ENCODE measurements around the gene LYZL4.

The LYZL4 gene

GRCh38 chr3:42368861-42369260 lies 41.5 kb downstream of the LYZL4 start:
- H3K27ac ChIP-seq (ENCODE audit: low read depth, low read length), result no peak overlapping the region
- DNase-seq, result no peak
- no peak overlapping the region for H3K4me2 ChIP-seq (ENCODE audit: low read length)
- no CpG with 5 or more reads among the region's 1 CpG for WGBS (ENCODE audit: extremely low coverage, insufficient coverage, low lambda C conversion rate)
- H3K79me2 ChIP-seq (ENCODE audit: control insufficient read depth, insufficient read depth, low read length), result no peaks in the 10 kb centered on the region
- no peaks in the 10 kb centered on the region for H3K4me1 ChIP-seq (ENCODE audit: control insufficient read depth, low read depth, low read length)
- no peaks in the 10 kb centered on the region for H3K27me3 ChIP-seq (ENCODE audit: insufficient read depth, low read length, poor library complexity)
- H3K4ac ChIP-seq (ENCODE audit: low read depth, low read length), result no peak overlapping the region
- H4K8ac ChIP-seq (ENCODE audit: low read depth, low read length), result no peak overlapping the region
- no peak overlapping the region for H4K5ac ChIP-seq (ENCODE audit: low read length)
- no peak overlapping the region for H2BK120ac ChIP-seq (ENCODE audit: low read depth, low read length)
- H3K9ac ChIP-seq (ENCODE audit: low read length), result no peak overlapping the region
- no peak overlapping the region for H2AK5ac ChIP-seq (ENCODE audit: low read length)
- no peak overlapping the region for H3K56ac ChIP-seq (ENCODE audit: low read length)
- no peak overlapping the region for H3K18ac ChIP-seq (ENCODE audit: low read length)
- H2BK15ac ChIP-seq (replicated peaks; ENCODE audit: low read depth), result no peak overlapping the region
- no peaks in the 10 kb centered on the region for H3K36me3 ChIP-seq (ENCODE audit: control insufficient read depth, insufficient read depth, low read length)
- H3K23ac ChIP-seq (ENCODE audit: low read length), result no peak overlapping the region
- no peak overlapping the region for H2BK5ac ChIP-seq (ENCODE audit: low read length)
- H3K79me1 ChIP-seq (ENCODE audit: low read length), result no peaks in the 10 kb centered on the region
- H3K4me3 ChIP-seq (ENCODE audit: low read length), result no peak overlapping the region

- Histone ChIP-seq H3K27me3 (ENCODE audit: insufficient read depth, low read length, poor library complexity) (no peaks in the 10 kb centered on the region), H2BK15ac (replicated peaks; ENCODE audit: low read depth) (no peak overlapping the region), H2BK5ac (ENCODE audit: low read length) (no peak overlapping the region), H3K79me1 (ENCODE audit: low read length) (no peaks in the 10 kb centered on the region), H3K4me3 (ENCODE audit: low read length) (no peak overlapping the region), H3K9ac (ENCODE audit: low read length) (no peak overlapping the region), H3K4me1 (ENCODE audit: control insufficient read depth, low read depth, low read length) (no peaks in the 10 kb centered on the region), H3K18ac (ENCODE audit: low read length) (no peak overlapping the region), H3K56ac (ENCODE audit: low read length) (no peak overlapping the region), H2BK120ac (ENCODE audit: low read depth, low read length) (no peak overlapping the region), H4K8ac (ENCODE audit: low read depth, low read length) (no peak overlapping the region), H3K4ac (ENCODE audit: low read depth, low read length) (no peak overlapping the region), H3K36me3 (ENCODE audit: control insufficient read depth, insufficient read depth, low read length) (no peaks in the 10 kb centered on the region), H2AK5ac (ENCODE audit: low read length) (no peak overlapping the region), H3K4me2 (ENCODE audit: low read length) (no peak overlapping the region), H3K27ac (ENCODE audit: low read depth, low read length) (no peak overlapping the region), H4K5ac (ENCODE audit: low read length) (no peak overlapping the region), H3K23ac (ENCODE audit: low read length) (no peak overlapping the region), H3K79me2 (ENCODE audit: control insufficient read depth, insufficient read depth, low read length) (no peaks in the 10 kb centered on the region)
- no CpG with 5 or more reads among the region's 4 CpGs for WGBS (ENCODE audit: extremely low coverage, insufficient coverage, low lambda C conversion rate)
- peak; percentile 15 for DNase-seq
These were observed 42.5 kb downstream of the LYZL4 start for GRCh38 chr3:42367903-42368302.

DNA sequence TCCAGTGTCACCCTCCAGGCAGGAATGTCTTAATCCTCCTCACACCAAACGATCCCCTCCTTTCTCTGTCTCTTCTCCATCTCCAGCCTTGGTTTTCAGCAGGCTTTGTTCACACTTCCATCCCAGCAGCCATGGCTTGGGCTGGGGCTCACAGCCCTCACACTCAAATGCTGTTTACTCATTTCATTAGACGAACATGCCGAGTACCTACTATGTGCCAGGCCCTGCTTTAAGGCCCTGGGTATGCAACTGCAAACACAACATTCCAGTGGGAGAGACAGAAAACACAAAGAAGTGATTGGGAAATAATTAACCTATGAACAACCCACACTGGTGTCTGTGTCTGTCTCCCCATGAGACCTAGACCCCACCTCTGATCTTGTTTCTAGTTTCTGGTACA lies 43.9 kb downstream of the LYZL4 start:
- H2AK5ac ChIP-seq (ENCODE audit: low read length), result no peak overlapping the region
- DNase-seq, result peak; percentile 46
- no peak overlapping the region for H3K4me2 ChIP-seq (ENCODE audit: low read length)
- H4K8ac ChIP-seq (ENCODE audit: low read depth, low read length), result no peak overlapping the region
- H3K23ac ChIP-seq (ENCODE audit: low read length), result no peak overlapping the region
- no CpG with 5 or more reads among the region's 3 CpGs for WGBS (ENCODE audit: extremely low coverage, insufficient coverage, low lambda C conversion rate)
- H3K27me3 ChIP-seq (ENCODE audit: insufficient read depth, low read length, poor library complexity), result no peaks in the 10 kb centered on the region
- no peak overlapping the region for H3K56ac ChIP-seq (ENCODE audit: low read length)
- H3K27ac ChIP-seq (ENCODE audit: low read depth, low read length), result no peak overlapping the region
- H4K5ac ChIP-seq (ENCODE audit: low read length), result no peak overlapping the region
- H3K79me2 ChIP-seq (ENCODE audit: control insufficient read depth, insufficient read depth, low read length), result no peaks in the 10 kb centered on the region
- H3K4me3 ChIP-seq (ENCODE audit: low read length), result no peak overlapping the region
- H2BK5ac ChIP-seq (ENCODE audit: low read length), result no peak overlapping the region
- no peak overlapping the region for H3K9ac ChIP-seq (ENCODE audit: low read length)
- H3K4me1 ChIP-seq (ENCODE audit: control insufficient read depth, low read depth, low read length), result no peaks in the 10 kb centered on the region
- no peak overlapping the region for H2BK120ac ChIP-seq (ENCODE audit: low read depth, low read length)
- no peak overlapping the region for H3K4ac ChIP-seq (ENCODE audit: low read depth, low read length)
- H3K79me1 ChIP-seq (ENCODE audit: low read length), result no peaks in the 10 kb centered on the region
- H3K36me3 ChIP-seq (ENCODE audit: control insufficient read depth, insufficient read depth, low read length), result no peaks in the 10 kb centered on the region
- H2BK15ac ChIP-seq (replicated peaks; ENCODE audit: low read depth), result no peak overlapping the region
- no peak overlapping the region for H3K18ac ChIP-seq (ENCODE audit: low read length)

- no peak overlapping the region for H3K56ac ChIP-seq (ENCODE audit: low read length)
- H3K4me1 ChIP-seq (ENCODE audit: control insufficient read depth, low read depth, low read length), result no peaks in the 10 kb centered on the region
- no peak overlapping the region for H3K27ac ChIP-seq (ENCODE audit: low read depth, low read length)
- H3K9ac ChIP-seq (ENCODE audit: low read length), result no peak overlapping the region
- H3K27me3 ChIP-seq (ENCODE audit: insufficient read depth, low read length, poor library complexity), result no peaks in the 10 kb centered on the region
- H3K79me1 ChIP-seq (ENCODE audit: low read length), result no peaks in the 10 kb centered on the region
- H4K5ac ChIP-seq (ENCODE audit: low read length), result no peak overlapping the region
- H2BK15ac ChIP-seq (replicated peaks; ENCODE audit: low read depth), result no peak overlapping the region
- no peak overlapping the region for H2AK5ac ChIP-seq (ENCODE audit: low read length)
- H3K23ac ChIP-seq (ENCODE audit: low read length), result no peak overlapping the region
- H2BK5ac ChIP-seq (ENCODE audit: low read length), result no peak overlapping the region
- H3K36me3 ChIP-seq (ENCODE audit: control insufficient read depth, insufficient read depth, low read length), result no peaks in the 10 kb centered on the region
- no peak overlapping the region for H4K8ac ChIP-seq (ENCODE audit: low read depth, low read length)
- no CpG with 5 or more reads among the region's 1 CpG for WGBS (ENCODE audit: extremely low coverage, insufficient coverage, low lambda C conversion rate)
- H3K79me2 ChIP-seq (ENCODE audit: control insufficient read depth, insufficient read depth, low read length), result no peaks in the 10 kb centered on the region
- no peak overlapping the region for H3K4me2 ChIP-seq (ENCODE audit: low read length)
- no peak overlapping the region for H3K4me3 ChIP-seq (ENCODE audit: low read length)
- H3K4ac ChIP-seq (ENCODE audit: low read depth, low read length), result no peak overlapping the region
- H2BK120ac ChIP-seq (ENCODE audit: low read depth, low read length), result no peak overlapping the region
- no peak overlapping the region for H3K18ac ChIP-seq (ENCODE audit: low read length)
- DNase-seq, result no peak
These were observed 53.1 kb downstream of the LYZL4 start for GRCh38 chr3:42357335-42357734.

DNA sequence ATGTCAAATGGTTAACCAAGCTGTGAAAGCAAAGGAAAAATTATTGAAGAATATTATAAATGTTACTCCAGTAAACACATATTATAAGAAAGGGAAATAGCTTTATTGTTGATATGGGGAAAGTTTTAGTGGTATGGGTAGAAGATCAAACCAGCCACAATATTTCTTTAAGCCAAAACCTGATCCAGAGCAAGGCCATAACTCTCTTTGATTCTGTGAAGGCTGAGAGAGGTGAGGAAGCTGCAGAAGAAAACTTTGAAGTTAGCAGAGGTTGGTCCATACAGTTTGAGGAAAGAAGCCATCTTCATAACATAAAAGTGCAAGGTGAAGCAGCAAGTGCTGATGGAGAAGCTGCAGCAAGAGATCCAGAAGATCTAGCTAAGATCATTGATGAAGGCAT lies 54.8 kb downstream of the LYZL4 start:
- Histone ChIP-seq H3K79me2 (ENCODE audit: control insufficient read depth, insufficient read depth, low read length) (no peaks in the 10 kb centered on the region), H2BK5ac (ENCODE audit: low read length) (no peak overlapping the region), H3K4me1 (ENCODE audit: control insufficient read depth, low read depth, low read length) (no peaks in the 10 kb centered on the region), H3K4me2 (ENCODE audit: low read length) (no peak overlapping the region), H3K9ac (ENCODE audit: low read length) (no peak overlapping the region), H3K4me3 (ENCODE audit: low read length) (no peak overlapping the region), H3K36me3 (ENCODE audit: control insufficient read depth, insufficient read depth, low read length) (no peaks in the 10 kb centered on the region), H2AK5ac (ENCODE audit: low read length) (no peak overlapping the region), H2BK120ac (ENCODE audit: low read depth, low read length) (no peak overlapping the region), H3K18ac (ENCODE audit: low read length) (no peak overlapping the region), H4K8ac (ENCODE audit: low read depth, low read length) (no peak overlapping the region), H3K27me3 (ENCODE audit: insufficient read depth, low read length, poor library complexity) (no peaks in the 10 kb centered on the region), H4K5ac (ENCODE audit: low read length) (no peak overlapping the region), H3K56ac (ENCODE audit: low read length) (no peak overlapping the region), H3K23ac (ENCODE audit: low read length) (no peak overlapping the region), H3K27ac (ENCODE audit: low read depth, low read length) (no peak overlapping the region), H2BK15ac (replicated peaks; ENCODE audit: low read depth) (no peak overlapping the region), H3K4ac (ENCODE audit: low read depth, low read length) (no peak overlapping the region), H3K79me1 (ENCODE audit: low read length) (no peaks in the 10 kb centered on the region)
- DNase-seq, result no peak

DNA sequence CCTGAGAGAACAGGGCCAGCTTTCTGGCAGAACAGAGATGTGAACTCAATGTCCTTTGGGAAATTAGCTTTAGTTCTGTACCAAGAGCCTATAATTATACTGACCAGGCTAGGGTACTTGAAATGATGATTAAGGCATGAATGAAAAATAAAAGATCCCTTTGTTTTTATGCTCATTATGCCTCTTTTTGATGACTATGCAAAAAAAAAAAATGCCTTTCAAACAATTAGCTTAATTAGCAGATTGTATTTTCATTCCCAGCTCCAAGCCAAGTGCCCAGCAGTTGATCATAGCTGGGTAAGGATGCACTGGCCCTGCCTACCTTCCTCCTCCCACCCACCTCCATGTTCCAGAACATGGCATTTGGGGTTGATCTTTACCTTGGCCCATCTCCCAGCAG lies 56.8 kb downstream of the LYZL4 start:
- no peak overlapping the region for H4K5ac ChIP-seq (ENCODE audit: low read length)
- no peak overlapping the region for H3K56ac ChIP-seq (ENCODE audit: low read length)
- no peak overlapping the region for H2AK5ac ChIP-seq (ENCODE audit: low read length)
- H2BK5ac ChIP-seq (ENCODE audit: low read length), result no peak overlapping the region
- no peaks in the 10 kb centered on the region for H3K79me1 ChIP-seq (ENCODE audit: low read length)
- H3K9ac ChIP-seq (ENCODE audit: low read length), result no peak overlapping the region
- no peak overlapping the region for H4K8ac ChIP-seq (ENCODE audit: low read depth, low read length)
- H3K27ac ChIP-seq (ENCODE audit: low read depth, low read length), result no peak overlapping the region
- no peak overlapping the region for H3K4ac ChIP-seq (ENCODE audit: low read depth, low read length)
- no peaks in the 10 kb centered on the region for H3K27me3 ChIP-seq (ENCODE audit: insufficient read depth, low read length, poor library complexity)
- H3K4me3 ChIP-seq (ENCODE audit: low read length), result no peak overlapping the region
- no peaks in the 10 kb centered on the region for H3K4me1 ChIP-seq (ENCODE audit: control insufficient read depth, low read depth, low read length)
- no peak overlapping the region for H3K23ac ChIP-seq (ENCODE audit: low read length)
- no peaks in the 10 kb centered on the region for H3K79me2 ChIP-seq (ENCODE audit: control insufficient read depth, insufficient read depth, low read length)
- H3K36me3 ChIP-seq (ENCODE audit: control insufficient read depth, insufficient read depth, low read length), result no peaks in the 10 kb centered on the region
- H3K18ac ChIP-seq (ENCODE audit: low read length), result no peak overlapping the region
- no peak overlapping the region for H2BK15ac ChIP-seq (replicated peaks; ENCODE audit: low read depth)
- H2BK120ac ChIP-seq (ENCODE audit: low read depth, low read length), result no peak overlapping the region
- no peak for DNase-seq
- no peak overlapping the region for H3K4me2 ChIP-seq (ENCODE audit: low read length)
